Psoas muscle (tissue), 8 donors: ENCODE measurements around the gene CILP2. TPM values are rescaled to one million over a fixed set of nuclear protein-coding genes. Genes with fewer than 3 reads are reported as not detected.

Experiments
- ATAC-seq, 4 donors: fragments of 200-7000 bp; cut with Tn5 transposase; one replicate each; pipeline ENCODE4 v1.9.1; 2020; ENCODE audit warnings: moderate library complexity in 3 of 4, mild to moderate bottlenecking in 2 of 4
- DNase-seq, 2 donors: peaks; one replicate each; pipeline ENCODE4 v3.0.0-alpha.2; 2020
- H3K27ac ChIP-seq: fragments of 200-600 bp; one replicate; pipeline ENCODE4 v1.8.0; 2022
- H3K27me3 ChIP-seq, 3 donors: fragments of 200-600 bp in 1 of 3; one replicate each; pipeline versions ENCODE4 v1.6.1 to v1.8.0; 2013 to 2022; ENCODE audit warnings: low read length in 2 of 3, mild to moderate bottlenecking in 2 of 3, moderate library complexity in 1 of 3; ENCODE audit not compliant: insufficient read depth in 3 of 3
- H3K36me3 ChIP-seq, 2 donors: fragments of 200-600 bp in 1 of 2; one replicate each; pipeline versions ENCODE4 v1.6.1 to v1.8.0; 2013 to 2022; ENCODE audit warnings: low read depth in 1 of 2, mild to moderate bottlenecking in 1 of 2, moderate library complexity in 1 of 2; ENCODE audit not compliant: insufficient read depth in 1 of 2
- H3K4me1 ChIP-seq: fragments of 200-600 bp; one replicate; pipeline ENCODE4 v1.8.0; 2022
- H3K4me3 ChIP-seq: fragments of 200-600 bp; one replicate; pipeline ENCODE4 v1.8.0; 2022; ENCODE audit warnings: mild to moderate bottlenecking
- H3K9me3 ChIP-seq: fragments of 200-600 bp; one replicate; pipeline ENCODE4 v1.8.0; 2022
- CTCF ChIP-seq: fragments of 200-600 bp; IDR thresholded peaks from one replicate; pipeline ENCODE4 v1.8.0; 2022; ENCODE audit warnings: antibody characterized with exemption
- WGBS, 3 donors: extraction: QIAGEN DNeasy Blood & Tissue Kit; methylation state at CpG; one replicate each; pipeline versions ENCODE4 v1.1.6 to v1.1.7; 2013; 5-methylcytosine and 5-hydroxymethylcytosine counted together
- intact Hi-C, 2 donors: fragments of 100-400 bp; cut with DNase I; formaldehyde crosslinking; loops; one replicate each; pipeline versions ENCODE4 v1.11.0 to v1.14.2; 2022
- polyA plus RNA-seq, 3 donors: library from polyadenylated mRNA; stranded (reverse); fragments of 200-250 nt; gene quantifications; one replicate each; pipeline ENCODE4 v1.2.3, GENCODE V29; 2013
- total RNA-seq, 4 donors: library from RNA; stranded (reverse); fragmentation: NEBNext Ultra II Directional in 2 of 4; extraction: Animal tissue kit (Norgen Biotek cat#: 25700) in 2 of 4; gene quantifications; one replicate each; pipeline versions ENCODE4 v1.2.1 to v1.2.4, GENCODE V29; 2021 to 2023
- donor health status: healthy with polysubstance abuse.
- donor health status: DM: no; HTN: no; CAD: no; lungs with moderate emphysema.
- donor health status: Bipolar disorder and iron deficiency.
- donor health status: healthy.
- donor health status: DM: yes; HTN: yes; CAD: no.
- donor health status: DM: no; HTN: no; CAD: no.
- donor health status: DM: no; HTN: no; CAD: no.
- donor health status: DM: yes; HTN: yes; CAD: no.

CILP2 gene
- total and polyA plus RNA-seq, 7 donors: 0.03 TPM; not detected in 6

- H3K27ac ChIP-seq: no peak overlapping the region
- H3K36me3 ChIP-seq: no peaks in the 10 kb centered on the region
- H3K4me1 ChIP-seq: no peaks in the 10 kb centered on the region
- WGBS, 3 donors: 88 to 97% (median 93%) methylated on average over 6 of the region's 6 CpGs
- H3K4me3 ChIP-seq: no peak overlapping the region
- ATAC-seq: no peak
- no peak for TF ChIP-seq CTCF
- intact Hi-C loops: no loop called here
- no peak for DNase-seq
- H3K9me3 ChIP-seq: no peaks in the 10 kb centered on the region
- no peaks in the 10 kb centered on the region for H3K27me3 ChIP-seq
These were observed 46.3 kb downstream of the CILP2 start for GRCh38 chr19:19584356-19584755.

GRCh38 chr19:19587771-19588170, 49.7 kb downstream of the CILP2 start:
- Histone ChIP-seq H3K36me3 (no peaks in the 10 kb centered on the region), H3K9me3 (no peaks in the 10 kb centered on the region), H3K27me3 (no peaks in the 10 kb centered on the region), H3K4me1 (no peaks in the 10 kb centered on the region), H3K4me3 (no peak overlapping the region), H3K27ac (no peak overlapping the region)
- no peak for DNase-seq
- no peak for ATAC-seq
- intact Hi-C loops: no loop called here
- WGBS, 3 donors: 81 to 84% (median 81%) methylated on average over 5 of the region's 5 CpGs
- TF ChIP-seq CTCF: no peak

GRCh38 chr19:19588546-19588945, 50.5 kb downstream of the CILP2 start:
- no peak overlapping the region for H3K27ac ChIP-seq
- WGBS, 3 donors: 70 to 76% (median 71%) methylated on average over 2 of the region's 2 CpGs
- intact Hi-C loops: no loop called here
- DNase-seq: no peak
- H3K4me3 ChIP-seq: no peak overlapping the region
- no peak for TF ChIP-seq CTCF
- no peaks in the 10 kb centered on the region for H3K27me3 ChIP-seq
- no peaks in the 10 kb centered on the region for H3K36me3 ChIP-seq
- no peak for ATAC-seq
- no peaks in the 10 kb centered on the region for H3K9me3 ChIP-seq
- no peaks in the 10 kb centered on the region for H3K4me1 ChIP-seq

- ATAC-seq (peak; percentile 34 to 78 (median 64)), DNase-seq (no peak)
- Histone ChIP-seq H3K27me3 (no peaks in the 10 kb centered on the region), H3K27ac (no peak overlapping the region), H3K9me3 (no peaks in the 10 kb centered on the region), H3K36me3 (no peaks in the 10 kb centered on the region), H3K4me3 (no peak overlapping the region), H3K4me1 (no peaks in the 10 kb centered on the region)
- intact Hi-C loops: no loop called here
- 26 to 46% (median 28%) methylated on average over 13 of the region's 13 CpGs for WGBS, 3 donors
- TF ChIP-seq CTCF: no peak
These were observed 53.2 kb downstream of the CILP2 start for GRCh38 chr19:19591133-19591825.

GRCh38 chr19:19592690-19593089, 54.6 kb downstream of the CILP2 start:
- no peak for ATAC-seq
- WGBS, 3 donors: 89 to 93% (median 93%) methylated on average over 10 of the region's 10 CpGs
- intact Hi-C loops: no loop called here
- no peak for DNase-seq
- H3K4me1 ChIP-seq: no peaks in the 10 kb centered on the region
- H3K9me3 ChIP-seq: no peaks in the 10 kb centered on the region
- no peak overlapping the region for H3K27ac ChIP-seq
- H3K36me3 ChIP-seq: no peaks in the 10 kb centered on the region
- no peaks in the 10 kb centered on the region for H3K27me3 ChIP-seq
- no peak overlapping the region for H3K4me3 ChIP-seq
- no peak for TF ChIP-seq CTCF
